Stimulated activated naive CD8-positive, alpha-beta T cell treated with anti-CD3 and anti-CD28 coated beads, Interleukin-15, Interleukin-2, amounts not matched to agents 100 U/mL and 50 U/mL, for 24 hours (primary cell): ENCODE results near the gene GLB1L3.

Source experiments
- ATAC-seq: fragments of 150-1000 bp; cut with Tn5 transposase; one replicate; pipeline ENCODE4 v1.10.0; 2021
- DNase-seq: peaks from one replicate; pipeline ENCODE4 v3.0.0; 2021

GLB1L3 gene

DNA sequence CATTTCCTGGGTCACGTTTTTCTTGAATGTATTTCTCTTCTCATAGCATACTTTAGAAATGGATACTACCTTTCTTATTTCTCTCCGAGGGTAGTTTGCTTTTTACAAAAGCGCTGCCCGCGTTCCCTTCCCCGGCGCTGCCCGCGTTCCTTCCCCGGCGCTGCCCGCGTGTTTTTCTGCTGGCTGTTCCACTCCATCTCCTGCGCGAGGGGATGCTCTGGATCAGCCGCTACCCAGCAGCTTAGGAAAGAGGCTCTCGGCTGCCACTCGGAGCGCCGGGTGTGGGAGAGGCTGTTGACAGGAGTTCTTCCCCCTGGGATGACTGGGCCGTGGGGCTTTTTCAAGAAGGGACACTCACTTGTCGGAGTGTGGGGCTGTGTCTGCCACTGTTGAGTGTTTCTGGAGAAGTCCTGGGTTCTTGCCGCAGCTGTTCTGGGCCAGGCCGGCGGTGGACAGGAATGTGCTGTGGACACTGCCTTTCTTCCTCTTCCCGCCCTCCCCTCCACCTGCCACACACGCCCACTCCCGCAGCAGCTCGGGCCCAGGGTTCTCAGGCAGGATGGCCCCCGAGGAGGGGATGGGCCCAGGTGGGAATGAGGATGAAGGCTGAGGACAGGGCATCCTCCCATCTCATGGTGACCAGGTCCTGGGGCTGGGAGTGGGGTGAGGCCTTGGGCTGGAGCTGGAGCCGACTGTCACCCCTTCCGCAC, 86.2 kb downstream of the GLB1L3 start:
- ATAC-seq (no peak), DNase-seq (no peak)

DNA sequence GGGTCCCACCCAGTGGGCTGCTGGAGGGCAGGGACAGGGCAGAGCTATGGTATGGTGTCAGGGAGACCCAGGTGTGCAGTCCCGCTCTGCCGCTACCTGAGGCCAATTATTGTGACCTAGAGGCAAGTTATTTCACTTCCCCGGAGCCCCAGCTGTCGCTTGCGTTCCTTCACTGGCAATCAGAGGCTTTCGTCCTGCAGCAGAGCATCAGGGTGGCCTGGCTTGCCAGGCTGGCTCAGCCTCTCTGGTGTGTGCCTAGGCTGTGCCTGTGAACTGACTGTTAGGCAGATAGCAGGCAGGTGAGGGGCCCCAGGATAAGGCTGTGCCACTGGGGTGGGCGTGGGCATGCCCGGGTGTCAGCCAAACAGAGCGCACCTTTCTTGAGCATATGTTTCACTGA, 87.0 kb downstream of the GLB1L3 start:
- DNase-seq (no peak), ATAC-seq (no peak)

DNA sequence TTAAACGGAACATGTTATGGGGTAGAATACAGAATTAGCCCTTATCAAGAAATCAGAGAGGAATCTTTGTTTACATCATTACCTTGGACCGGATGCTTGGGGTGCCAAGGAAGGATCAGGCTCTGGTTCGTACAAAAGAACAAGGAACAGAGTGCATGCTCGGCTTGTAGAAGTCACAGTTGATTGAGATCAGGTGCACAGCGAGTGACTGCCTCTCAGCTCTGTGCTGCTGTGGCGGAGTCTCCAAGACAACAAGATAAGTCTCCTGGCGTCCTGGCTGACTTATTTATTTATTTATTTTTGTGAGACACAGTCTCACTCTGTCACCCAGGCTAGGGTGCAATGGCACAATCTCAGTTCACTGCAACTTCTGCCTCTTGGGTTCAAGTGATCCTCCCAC, 87.4 kb downstream of the GLB1L3 start:
- no peak for DNase-seq
- no peak for ATAC-seq

DNA sequence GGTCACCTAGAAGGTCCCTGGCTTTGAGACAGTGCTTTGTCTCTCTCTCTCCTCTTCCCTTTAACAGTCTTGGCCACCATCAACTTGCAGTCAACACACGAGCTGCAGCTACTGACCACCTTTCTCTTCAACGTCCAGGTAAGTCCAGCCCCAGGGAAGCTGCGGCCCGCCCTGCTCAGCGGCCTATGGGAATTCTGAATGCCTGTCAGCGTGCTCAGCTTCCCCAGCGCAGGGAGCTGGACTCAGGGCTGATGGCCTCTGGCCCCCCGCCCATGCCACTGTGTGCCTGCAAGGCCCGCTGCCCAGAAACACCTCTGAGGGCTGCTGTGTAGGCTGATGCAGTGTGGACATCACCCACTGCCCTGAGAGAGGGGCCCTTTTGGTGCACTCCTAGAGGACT, 88.1 kb downstream of the GLB1L3 start:
- no peak for ATAC-seq
- DNase-seq, result no peak

DNA sequence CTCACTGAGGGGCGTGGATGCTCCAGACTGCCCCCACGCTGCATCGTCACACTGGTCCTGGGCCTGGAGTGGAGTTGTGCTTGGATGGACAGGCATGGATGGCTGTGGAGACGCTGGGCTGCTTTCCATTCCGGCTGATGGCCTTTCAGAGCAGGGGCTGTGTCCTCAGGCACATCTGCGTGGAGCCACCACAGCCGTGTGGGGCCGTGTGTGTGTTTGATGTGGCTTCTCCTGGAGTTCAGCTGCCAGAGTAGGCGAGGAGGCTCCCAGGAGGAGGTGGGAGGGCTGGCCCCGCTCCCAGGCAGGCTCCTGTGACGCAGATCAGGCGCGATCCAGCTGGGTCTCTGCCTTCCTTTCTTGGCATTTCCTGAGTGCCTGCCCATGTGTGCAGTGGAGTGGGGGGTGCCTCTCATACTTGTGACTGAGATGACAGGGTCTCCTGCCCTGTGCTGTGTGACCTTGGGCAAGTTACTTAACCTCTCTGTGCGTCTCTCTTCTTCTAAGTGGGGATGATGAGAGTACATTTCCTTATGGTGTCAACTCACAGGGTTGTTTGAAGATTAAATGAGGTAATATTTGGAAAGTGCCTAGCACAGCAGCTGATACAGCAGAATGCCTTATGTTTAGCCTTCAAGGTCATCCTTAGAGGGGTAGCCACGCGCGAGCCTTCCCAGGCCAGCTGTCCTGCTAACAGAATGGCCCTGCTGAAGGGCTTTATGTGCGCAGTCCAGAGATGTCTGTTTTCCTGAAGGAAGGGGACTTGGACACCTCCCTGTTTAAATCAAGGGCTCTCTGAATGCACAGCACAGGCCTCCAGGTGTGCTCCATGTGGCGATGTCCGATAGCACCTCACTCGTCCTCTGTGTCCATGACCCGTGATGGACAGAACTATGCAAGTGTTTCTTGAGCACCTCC, 89.1 kb downstream of the GLB1L3 start:
- no peak for DNase-seq
- ATAC-seq, result no peak

DNA sequence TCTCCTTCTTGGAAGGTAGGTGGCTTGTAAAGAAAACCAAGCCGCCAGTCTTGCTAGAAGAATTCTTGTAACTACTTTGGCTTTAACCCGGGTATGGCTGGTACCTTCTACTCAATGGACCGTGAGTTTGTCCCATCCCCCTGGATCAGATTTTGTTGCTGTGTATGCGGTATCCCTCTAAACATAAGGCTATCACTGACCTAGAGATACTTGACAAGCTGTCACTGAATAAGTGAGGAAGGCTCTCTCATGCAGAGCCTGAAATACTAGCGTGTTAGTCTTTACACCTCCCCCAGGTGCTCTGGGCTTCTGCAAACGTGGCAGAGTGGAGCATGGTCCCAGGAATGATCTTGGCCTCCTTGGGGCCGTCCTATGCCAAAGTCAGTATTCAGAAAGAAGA, 90.1 kb downstream of the GLB1L3 start:
- DNase-seq (no peak), ATAC-seq (no peak)

DNA sequence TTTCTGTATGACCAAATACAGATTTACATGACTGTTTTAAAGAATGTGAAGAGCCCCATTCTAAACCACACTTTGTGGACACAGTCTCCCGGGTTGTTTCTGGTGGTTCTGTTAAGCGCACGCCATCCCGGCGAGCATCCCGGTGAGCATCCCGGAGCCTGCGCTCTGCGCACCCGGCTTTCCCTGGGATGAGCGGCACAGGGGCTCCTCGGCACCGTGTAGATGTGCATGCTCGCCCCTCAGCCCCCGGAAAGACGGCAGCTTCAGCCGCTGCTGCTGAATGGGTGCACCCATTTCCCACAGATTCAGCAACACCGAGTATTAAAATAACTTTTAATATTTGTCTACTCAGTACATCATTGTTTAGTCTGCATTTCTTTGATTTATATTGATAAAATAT, 91.6 kb downstream of the GLB1L3 start:
- DNase-seq (no peak), ATAC-seq (no peak)
